ENCODE measurements around the gene ZNF282.

- TF ChIP-seq CTCF (IDR thresholded peaks at IDR 0.05; ENCODE audit: borderline replicate concordance, extremely low read depth, low read length, poor library complexity, severe bottlenecking), result no peak
- no peak for TF ChIP-seq EZH2 (IDR thresholded peaks at IDR 0.05; ENCODE audit: borderline replicate concordance, low read depth, low read length, severe bottlenecking)
Measured at GRCh38 chr7:149150981-149151380, 44.4 kb upstream of the ZNF282 start.

All from DND-41 (cell line).